Urinary bladder (tissue), 4 donors: ENCODE data around the gene URM1. TPM values are rescaled to one million over a fixed set of nuclear protein-coding genes. Genes with fewer than 3 reads are reported as not detected.

Source experiments
- DNase-seq: peaks from one replicate; pipeline ENCODE4 v3.0.0-alpha.2; 2015; ENCODE audit errors: extremely low spot score
- H3K27ac ChIP-seq: one replicate; pipeline ENCODE4 v1.5.1; 2013; ENCODE audit warnings: low read depth, mild to moderate bottlenecking, moderate library complexity
- H3K36me3 ChIP-seq: one replicate; pipeline ENCODE4 v1.6.1; 2013; ENCODE audit warnings: mild to moderate bottlenecking, moderate library complexity; ENCODE audit not compliant: insufficient read depth
- H3K4me1 ChIP-seq: one replicate; pipeline ENCODE4 v1.6.1; 2013; ENCODE audit warnings: mild to moderate bottlenecking, moderate library complexity; ENCODE audit not compliant: insufficient read depth
- H3K4me3 ChIP-seq: one replicate; pipeline ENCODE4 v1.5.1; 2013; ENCODE audit warnings: low read depth, low read length
- WGBS: extraction: QIAGEN DNeasy Blood & Tissue Kit; methylation state at CpG from one replicate; pipeline ENCODE4 v1.1.7; 2013; 5-methylcytosine and 5-hydroxymethylcytosine counted together
- polyA plus RNA-seq: library from polyadenylated mRNA; stranded (reverse); fragments of 200-250 nt; gene quantifications from one replicate; pipeline ENCODE4 v1.2.3, GENCODE V29; 2013
- total RNA-seq: library from RNA; depleted of rRNA; stranded (reverse); fragments of >200 nt; gene quantifications from one replicate; pipeline ENCODE4 v1.2.3, GENCODE V29; 2014
- donor health status: healthy with polysubstance abuse.
- donor health status: healthy.

The URM1 gene
- total and polyA plus RNA-seq, 2 donors, result 21.1 to 71.1 TPM

DNA sequence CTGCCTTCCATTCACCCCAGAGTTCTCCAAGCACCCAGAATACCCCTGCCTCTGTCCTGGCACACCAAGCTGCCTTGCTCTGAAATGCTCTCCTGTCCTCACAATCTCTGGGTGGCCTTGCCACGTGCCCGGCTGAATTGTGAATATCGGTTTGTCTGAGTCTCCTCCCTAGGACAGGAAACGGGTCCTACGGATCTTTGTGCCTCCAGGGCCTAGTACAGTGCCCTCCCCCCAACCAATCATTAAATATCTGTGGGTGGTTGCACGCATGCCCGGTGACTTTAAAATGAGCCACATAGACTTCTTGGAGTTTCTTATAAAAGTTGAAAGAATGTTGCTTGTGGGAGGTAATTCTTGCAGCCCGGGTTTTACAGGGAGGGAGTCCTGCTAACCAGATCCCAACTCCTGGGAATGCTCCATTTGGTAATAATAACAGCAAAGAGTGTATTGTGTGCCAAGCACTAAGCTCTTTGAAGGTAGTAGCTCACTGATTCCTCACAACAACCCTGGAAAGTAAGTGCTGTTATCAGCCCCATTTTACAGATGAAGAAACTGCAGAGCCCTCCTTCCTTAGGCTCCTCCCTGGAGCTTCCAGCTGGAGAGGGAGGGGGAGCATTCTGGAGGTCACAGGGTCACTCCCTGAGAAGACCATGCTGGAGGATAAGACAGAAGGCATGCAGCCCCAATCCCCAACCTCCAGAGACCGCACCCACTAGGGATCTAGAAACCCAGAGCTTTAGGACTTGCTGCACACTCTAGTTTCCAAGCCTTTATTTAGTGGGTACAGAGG is 23.4 kb downstream of the URM1 start:
- no peaks in the 10 kb centered on the region for H3K36me3 ChIP-seq
- no peak overlapping the region for H3K27ac ChIP-seq
- no peak for DNase-seq
- 48% methylated on average over 9 of the region's 9 CpGs for WGBS
- no peaks in the 10 kb centered on the region for H3K4me1 ChIP-seq
- no peak overlapping the region for H3K4me3 ChIP-seq

DNA sequence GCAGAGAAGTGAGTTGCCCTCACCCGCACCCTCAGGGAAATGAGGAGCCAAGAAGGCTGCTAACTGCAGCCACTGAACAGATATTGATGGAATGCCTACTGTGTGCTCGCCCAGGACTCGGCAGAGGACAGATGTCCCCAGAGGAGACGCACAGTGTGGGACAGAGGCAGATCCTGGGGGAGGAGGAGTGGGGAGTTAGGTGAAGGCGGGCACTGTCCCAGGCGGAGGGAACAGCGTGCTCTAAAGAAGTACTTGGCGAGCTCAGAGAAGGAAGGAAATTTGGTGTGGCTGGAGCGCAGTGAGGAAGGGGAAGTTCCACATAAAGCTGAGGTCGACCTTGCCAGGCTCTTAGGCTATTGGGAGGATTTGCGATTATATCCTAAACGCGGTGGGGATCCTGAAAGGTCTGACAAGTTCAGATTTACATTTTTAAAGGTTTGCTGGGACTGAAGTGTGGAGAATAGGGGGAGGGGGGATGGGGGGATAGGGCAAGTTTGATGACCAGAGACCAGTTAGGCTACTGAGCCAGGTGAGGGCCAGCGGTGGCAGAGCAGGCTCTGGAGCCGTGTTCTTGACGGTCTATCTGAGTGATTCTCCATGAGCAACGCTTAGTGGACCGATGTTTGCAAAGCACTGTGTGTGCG is 25.9 kb downstream of the URM1 start:
- Histone ChIP-seq H3K4me3 (no peak overlapping the region), H3K27ac (no peak overlapping the region), H3K36me3 (no peaks in the 10 kb centered on the region), H3K4me1 (no peaks in the 10 kb centered on the region)
- WGBS, result 8% methylated on average over 19 of the region's 19 CpGs
- no peak for DNase-seq

DNA sequence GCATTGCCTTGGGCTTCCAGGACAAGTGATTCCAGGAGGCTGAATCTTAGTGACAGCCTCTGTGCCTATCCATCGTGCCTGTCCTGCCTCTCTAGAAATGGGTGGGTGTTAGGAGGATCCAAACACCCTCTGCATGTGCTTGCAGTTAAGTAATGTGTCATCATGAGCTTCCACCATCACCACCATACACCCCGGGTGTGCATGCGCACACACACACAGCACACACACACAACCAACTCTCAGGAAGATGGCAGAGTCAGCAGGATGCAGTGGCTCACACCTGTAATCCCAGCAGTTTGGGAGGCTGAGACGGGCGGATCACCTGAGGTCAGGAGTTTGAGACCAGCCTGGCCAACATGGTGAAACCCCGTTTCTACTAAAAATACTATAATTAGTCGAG is 26.7 kb downstream of the URM1 start:
- 54% methylated on average over 7 of the region's 7 CpGs for WGBS
- no peak for DNase-seq
- H3K27ac ChIP-seq, result no peak overlapping the region
- H3K4me1 ChIP-seq, result no peaks in the 10 kb centered on the region
- H3K4me3 ChIP-seq, result no peak overlapping the region
- H3K36me3 ChIP-seq, result no peaks in the 10 kb centered on the region

DNA sequence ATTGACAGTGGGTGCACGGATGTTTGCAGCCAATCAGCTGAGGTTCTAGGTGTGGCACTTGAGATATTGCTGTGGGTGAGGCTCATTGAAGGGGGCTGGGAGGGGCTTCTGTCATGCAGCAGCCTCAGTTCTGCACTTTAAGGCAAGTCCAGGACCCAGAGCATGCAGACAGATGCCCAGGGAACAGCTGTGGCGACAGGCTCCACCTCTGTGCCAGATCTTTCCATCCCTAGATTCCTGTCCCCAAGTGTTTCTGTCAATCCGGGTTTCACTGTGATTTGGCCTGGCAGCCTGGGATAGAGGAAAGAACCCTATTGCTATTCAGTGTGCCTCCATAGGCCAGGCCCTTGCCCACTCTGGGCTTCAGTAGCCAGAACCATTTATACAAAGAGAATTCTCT is 28.7 kb downstream of the URM1 start:
- Histone ChIP-seq H3K4me1 (no peaks in the 10 kb centered on the region), H3K27ac (no peak overlapping the region), H3K4me3 (no peak overlapping the region), H3K36me3 (no peaks in the 10 kb centered on the region)
- no peak for DNase-seq
- WGBS, result 76% methylated on average over 3 of the region's 3 CpGs

DNA sequence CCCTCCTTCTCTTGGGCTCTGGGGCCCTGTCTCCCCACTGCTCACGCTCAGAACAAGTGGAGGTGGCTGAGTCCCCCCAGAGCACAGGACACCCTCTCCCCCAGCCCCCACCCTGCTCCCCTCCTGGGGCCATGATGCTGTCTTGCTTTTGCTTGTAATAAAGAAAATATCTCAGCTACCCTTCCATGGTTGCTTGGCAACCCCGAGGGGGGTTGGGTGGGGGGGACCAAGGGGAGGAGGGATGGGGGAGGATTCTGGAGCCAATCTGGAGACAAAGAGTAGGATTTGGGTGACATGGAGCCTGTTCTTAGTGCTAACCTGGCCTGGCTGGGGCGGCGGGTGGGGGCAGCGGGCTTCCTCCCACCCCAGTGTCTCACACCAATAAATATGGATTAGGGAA is 33.4 kb downstream of the URM1 start:
- Histone ChIP-seq H3K36me3 (no peaks in the 10 kb centered on the region), H3K4me1 (no peaks in the 10 kb centered on the region), H3K27ac (no peak overlapping the region), H3K4me3 (no peak overlapping the region)
- no peak for DNase-seq
- 75% methylated on average over 5 of the region's 5 CpGs for WGBS

DNA sequence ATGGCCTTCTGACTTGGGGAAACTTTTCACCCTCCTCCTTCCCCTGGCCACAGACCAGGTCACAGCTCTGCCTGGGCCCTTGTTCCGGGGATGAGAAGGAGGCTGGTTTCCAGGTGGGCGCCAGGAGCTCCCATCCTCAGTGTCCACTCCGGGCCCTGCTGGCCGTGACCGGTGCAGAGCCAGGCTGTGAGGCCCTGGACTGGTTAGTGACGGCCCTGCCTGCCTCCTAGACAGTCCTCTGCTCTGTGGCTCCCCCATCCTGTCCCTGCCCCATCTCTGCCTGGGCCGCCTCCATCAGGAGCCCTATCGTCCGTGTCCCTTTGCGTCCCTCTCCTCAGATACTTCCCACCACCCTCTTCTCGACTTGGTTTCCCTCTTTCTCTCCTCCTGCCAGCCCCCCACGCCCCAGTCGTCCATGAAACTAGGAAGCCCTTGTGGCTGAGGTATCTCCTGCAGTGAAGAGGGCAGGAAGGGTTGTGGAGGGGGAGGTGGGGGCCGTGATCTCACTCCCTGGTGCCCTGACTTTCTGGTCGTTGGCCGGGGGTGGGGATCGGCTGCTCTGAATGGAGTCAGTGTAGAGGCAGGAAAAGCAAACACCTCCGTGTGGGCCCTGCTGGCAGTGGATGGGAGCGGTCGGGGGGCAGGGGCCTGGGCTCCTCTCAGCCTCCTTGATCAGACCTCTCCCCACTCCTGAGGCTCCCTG is 34.1 kb downstream of the URM1 start:
- no peak overlapping the region for H3K4me3 ChIP-seq
- no peaks in the 10 kb centered on the region for H3K36me3 ChIP-seq
- H3K4me1 ChIP-seq, result no peaks in the 10 kb centered on the region
- WGBS, result 57% methylated on average over 20 of the region's 20 CpGs
- no peak overlapping the region for H3K27ac ChIP-seq
- no peak for DNase-seq

DNA sequence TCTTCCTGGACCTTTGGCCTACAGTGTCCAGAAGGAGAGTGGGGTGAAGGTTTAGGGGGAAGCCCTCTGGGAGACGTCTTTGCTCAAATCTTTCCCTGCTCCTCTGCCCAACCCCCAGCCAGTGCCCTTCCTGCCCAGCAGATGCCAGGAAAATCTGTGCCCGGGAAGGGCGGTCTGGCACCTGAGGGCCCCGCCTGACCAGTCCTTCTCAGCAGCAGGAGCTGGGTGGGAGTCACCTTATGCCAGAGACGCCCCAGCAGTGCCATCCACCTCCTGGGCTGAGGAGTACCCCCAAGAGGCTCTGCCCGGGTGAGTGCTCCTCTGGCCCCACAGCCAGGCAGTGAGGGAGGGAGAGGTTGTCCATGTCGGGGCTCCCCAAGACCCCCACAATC is 34.6 kb downstream of the URM1 start:
- H3K4me1 ChIP-seq, result no peaks in the 10 kb centered on the region
- DNase-seq, result no peak
- no peak overlapping the region for H3K4me3 ChIP-seq
- 72% methylated on average over 7 of the region's 7 CpGs for WGBS
- no peak overlapping the region for H3K27ac ChIP-seq
- no peaks in the 10 kb centered on the region for H3K36me3 ChIP-seq

DNA sequence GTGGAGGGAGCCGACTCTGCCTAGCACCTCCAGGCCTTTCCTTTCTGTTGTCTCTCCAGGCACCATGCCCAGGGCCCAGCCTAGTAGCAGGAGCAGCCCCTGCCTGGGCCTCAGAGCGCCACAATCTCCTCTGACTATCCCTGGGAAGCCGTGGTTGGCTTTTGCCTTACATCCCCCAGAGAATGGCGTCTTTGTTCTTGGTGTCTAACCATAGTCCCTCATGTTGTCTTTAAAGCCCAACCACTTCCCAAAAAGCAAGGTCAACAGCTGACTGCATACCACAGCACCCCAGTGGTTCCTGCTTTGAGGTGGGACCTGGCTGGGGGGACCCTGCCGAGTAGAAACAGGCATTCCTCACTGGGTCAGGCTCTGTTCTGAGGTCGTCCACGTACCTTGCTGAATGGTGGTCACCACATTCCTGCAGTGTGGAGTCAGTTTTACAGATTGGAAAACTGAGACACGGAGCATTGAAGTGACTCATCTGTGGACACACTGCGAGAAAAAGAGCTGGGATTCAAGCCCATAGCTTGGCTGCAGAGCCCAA is 35.7 kb downstream of the URM1 start:
- H3K4me3 ChIP-seq, result no peak overlapping the region
- no peaks in the 10 kb centered on the region for H3K36me3 ChIP-seq
- no peak overlapping the region for H3K27ac ChIP-seq
- no peak for DNase-seq
- H3K4me1 ChIP-seq, result no peaks in the 10 kb centered on the region
- 68% methylated on average over 9 of the region's 9 CpGs for WGBS

DNA sequence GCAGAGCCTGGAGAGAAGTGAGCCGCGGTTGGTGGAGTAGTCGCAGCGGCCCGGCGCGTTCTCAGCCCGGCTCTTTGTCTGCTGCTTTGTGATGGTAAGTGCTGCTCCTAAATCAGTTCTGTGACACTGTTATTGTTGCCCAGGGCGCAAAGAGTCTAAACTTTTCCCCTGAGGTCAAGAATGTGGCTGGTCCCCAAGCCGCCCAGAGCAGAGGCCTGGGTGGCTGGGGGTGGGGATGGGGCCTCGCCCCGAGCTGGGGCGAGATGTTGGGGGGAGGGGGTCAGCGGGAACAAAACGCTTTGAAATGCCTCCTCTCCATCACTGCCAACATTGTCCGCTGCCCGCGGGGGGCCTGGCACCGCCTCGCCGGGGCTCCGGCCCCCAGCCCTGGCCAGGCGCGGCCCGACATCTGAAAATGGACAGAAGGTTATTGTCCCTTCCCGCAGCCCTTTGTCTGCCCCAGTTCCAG is 37.8 kb downstream of the URM1 start:
- Histone ChIP-seq H3K4me1 (no peaks in the 10 kb centered on the region), H3K27ac (no peak overlapping the region), H3K4me3 (no peak overlapping the region), H3K36me3 (no peaks in the 10 kb centered on the region)
- WGBS, result 44% methylated on average over 26 of the region's 26 CpGs
- no peak for DNase-seq

DNA sequence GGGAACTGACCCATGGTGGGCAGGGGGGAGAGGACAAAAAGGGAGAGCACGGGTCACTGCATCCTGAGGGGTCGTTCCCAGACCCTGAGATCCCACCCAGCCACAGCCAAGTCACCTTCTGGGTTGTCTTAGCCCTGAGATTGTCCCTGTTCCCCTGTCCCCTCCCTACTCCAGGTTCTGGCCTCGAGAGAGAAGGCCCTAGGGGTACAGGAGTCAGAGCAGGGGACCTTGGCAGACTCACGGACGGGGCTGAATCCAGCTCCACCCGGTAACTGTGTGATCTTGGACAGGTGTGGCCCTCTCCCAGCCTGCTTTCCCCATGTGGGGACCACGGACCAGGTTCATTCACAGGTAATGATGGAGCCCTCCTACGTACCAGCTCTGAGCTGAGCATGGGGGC is 38.3 kb downstream of the URM1 start:
- DNase-seq, result no peak
- Histone ChIP-seq H3K36me3 (no peaks in the 10 kb centered on the region), H3K27ac (no peak overlapping the region), H3K4me3 (no peak overlapping the region), H3K4me1 (no peaks in the 10 kb centered on the region)
- 61% methylated on average over 8 of the region's 8 CpGs for WGBS

DNA sequence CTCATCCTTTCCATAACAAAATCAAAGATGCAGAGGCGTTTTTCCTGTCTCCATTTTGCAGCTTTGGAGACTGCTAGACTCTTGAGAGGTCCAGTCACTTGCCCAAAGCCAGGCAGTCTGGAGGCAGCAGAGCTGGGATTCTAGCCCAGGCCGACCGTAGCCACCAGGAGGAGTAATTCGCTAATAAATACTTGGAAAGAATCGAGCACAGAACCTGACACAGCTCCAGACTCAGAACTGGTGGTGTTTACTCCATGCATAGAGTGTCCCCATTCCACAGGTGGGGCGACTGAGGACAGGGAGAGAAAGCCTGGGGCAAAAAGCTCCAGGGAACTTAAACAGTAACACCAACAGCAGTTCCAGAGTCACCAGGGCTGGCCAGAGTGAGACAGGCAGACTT is 38.8 kb downstream of the URM1 start:
- no peak overlapping the region for H3K27ac ChIP-seq
- no peaks in the 10 kb centered on the region for H3K4me1 ChIP-seq
- no peak overlapping the region for H3K4me3 ChIP-seq
- WGBS, result 33% methylated on average over 6 of the region's 6 CpGs
- DNase-seq, result no peak
- no peaks in the 10 kb centered on the region for H3K36me3 ChIP-seq

DNA sequence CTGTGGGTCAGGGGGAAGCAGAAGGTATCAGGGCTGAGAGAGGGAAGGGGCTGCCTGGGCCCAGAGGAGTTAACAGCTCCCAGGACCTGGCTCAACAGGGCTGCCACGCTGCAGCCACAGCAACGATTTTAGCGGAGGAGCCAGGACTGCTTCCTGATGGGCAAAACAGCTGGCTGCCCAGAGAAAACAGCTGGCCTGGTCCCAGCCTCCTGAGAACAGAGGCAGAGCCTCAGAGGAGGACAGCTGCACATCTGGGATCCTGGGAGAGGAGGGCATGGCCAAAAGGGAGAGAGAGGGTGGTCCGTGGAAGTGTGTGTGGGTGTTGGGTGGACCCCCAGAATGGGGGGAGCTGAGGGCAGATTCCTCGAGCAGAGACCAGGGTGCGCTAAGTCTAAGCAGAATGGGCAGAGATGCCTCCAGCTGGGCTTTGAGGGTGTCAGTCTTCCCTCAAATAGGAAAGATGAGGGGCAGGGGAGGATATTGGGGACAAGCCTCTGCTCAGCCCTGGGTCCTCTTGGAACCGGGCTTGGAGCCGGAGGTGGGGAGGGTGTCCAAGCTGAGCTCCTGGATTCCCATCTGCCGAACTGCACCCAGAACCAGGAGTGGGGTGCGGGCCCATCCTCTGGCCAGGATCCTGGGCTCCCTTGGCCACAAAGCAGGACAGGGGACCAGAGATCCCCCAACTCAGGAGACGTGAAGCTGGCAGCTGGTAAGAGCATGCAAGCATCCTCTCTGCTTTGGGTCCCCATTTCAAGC is 40.4 kb downstream of the URM1 start:
- Histone ChIP-seq H3K4me1 (no peaks in the 10 kb centered on the region), H3K36me3 (no peaks in the 10 kb centered on the region), H3K27ac (no peak overlapping the region), H3K4me3 (no peak overlapping the region)
- 55% methylated on average over 11 of the region's 11 CpGs for WGBS
- no peak for DNase-seq

DNA sequence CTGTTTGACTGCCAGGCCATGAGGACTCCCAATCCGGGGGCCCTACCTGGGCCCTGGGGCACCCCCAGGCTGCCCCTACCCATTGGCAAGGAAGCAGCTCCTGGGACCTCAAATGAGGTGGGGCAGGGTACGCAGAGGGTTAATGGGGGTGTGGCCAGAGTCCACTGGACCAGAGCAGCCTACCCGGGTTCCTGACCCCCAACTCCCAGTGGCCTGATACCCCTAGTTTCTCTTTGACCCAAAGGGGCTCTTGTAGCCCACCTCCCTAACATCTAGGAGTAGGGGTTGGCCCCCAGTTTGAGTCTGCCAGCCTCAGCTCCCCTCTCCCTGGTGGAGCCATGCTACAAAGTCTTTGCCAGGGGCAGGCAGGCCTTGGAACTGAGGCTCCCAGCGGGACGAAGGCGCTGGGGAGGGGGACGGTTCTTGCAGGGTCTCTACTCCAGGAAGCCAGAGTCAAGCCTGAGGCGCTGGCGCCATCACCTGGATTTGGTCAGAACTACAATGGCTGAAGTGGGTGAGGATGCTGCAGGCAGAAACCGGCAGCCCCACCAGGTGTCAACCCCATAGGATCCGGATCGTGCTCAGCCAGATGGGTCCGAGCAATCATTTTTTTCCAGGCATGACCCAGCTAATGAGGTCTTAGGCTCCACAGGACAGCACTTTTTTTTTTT is 41.1 kb downstream of the URM1 start:
- H3K36me3 ChIP-seq, result no peaks in the 10 kb centered on the region
- WGBS, result 16% methylated on average over 13 of the region's 13 CpGs
- no peak overlapping the region for H3K27ac ChIP-seq
- H3K4me3 ChIP-seq, result no peak overlapping the region
- H3K4me1 ChIP-seq, result no peaks in the 10 kb centered on the region
- DNase-seq, result no peak
